GM12872 (cell line): Measurements from ENCODE around the gene ROM1.

Experiments
- TF ChIP-seq, protein P1 (sequence below): IDR thresholded peaks from 3 replicates; pipeline ENCODE4 v1.5.1; 2011; ENCODE audit warnings: low read depth, mild to moderate bottlenecking, low read length, moderate library complexity; ENCODE audit not compliant: insufficient read depth

Gene ROM1

DNA sequence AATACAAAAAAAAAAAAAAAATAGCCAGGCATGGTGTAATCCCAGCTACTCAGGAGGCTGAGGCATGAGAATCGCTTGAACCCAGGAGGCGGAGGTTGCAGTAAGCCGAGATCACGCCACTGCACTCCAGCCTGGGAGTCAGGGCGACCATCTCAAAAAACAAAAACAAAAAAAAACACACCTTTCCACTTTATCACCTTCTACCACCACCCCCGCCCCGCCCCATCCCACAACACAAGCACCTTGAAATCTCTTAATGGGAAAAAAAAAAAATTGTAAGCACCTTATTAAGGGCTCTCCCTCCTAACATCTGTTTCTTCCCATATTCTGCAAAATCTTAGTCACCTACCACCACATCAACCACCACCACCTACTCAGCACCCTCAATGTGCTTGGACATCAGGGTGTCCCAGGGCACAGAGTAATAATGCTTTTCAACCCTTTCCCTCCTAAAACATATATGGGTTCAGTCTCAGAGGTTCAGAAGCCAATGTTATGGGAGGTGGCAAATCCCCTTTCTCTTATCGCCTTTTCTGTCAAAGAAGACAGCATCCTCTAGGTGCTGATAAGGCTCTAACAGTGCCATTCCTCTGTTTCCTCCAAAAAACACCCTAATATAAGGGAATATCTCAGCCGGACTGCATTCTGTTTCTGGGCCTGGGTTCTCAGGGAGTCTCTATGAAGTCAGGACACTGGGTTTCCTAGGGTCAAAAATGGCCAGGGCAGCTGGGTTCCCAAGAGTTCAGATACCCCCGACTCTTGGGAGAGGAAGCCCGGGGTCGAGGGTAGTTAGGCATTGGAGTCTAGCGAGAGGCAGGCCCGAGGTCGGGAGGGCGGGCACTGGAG, 39.3 kb downstream of the ROM1 start:
- TF ChIP-seq, protein P1, sequence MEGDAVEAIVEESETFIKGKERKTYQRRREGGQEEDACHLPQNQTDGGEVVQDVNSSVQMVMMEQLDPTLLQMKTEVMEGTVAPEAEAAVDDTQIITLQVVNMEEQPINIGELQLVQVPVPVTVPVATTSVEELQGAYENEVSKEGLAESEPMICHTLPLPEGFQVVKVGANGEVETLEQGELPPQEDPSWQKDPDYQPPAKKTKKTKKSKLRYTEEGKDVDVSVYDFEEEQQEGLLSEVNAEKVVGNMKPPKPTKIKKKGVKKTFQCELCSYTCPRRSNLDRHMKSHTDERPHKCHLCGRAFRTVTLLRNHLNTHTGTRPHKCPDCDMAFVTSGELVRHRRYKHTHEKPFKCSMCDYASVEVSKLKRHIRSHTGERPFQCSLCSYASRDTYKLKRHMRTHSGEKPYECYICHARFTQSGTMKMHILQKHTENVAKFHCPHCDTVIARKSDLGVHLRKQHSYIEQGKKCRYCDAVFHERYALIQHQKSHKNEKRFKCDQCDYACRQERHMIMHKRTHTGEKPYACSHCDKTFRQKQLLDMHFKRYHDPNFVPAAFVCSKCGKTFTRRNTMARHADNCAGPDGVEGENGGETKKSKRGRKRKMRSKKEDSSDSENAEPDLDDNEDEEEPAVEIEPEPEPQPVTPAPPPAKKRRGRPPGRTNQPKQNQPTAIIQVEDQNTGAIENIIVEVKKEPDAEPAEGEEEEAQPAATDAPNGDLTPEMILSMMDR, result no peak

DNA sequence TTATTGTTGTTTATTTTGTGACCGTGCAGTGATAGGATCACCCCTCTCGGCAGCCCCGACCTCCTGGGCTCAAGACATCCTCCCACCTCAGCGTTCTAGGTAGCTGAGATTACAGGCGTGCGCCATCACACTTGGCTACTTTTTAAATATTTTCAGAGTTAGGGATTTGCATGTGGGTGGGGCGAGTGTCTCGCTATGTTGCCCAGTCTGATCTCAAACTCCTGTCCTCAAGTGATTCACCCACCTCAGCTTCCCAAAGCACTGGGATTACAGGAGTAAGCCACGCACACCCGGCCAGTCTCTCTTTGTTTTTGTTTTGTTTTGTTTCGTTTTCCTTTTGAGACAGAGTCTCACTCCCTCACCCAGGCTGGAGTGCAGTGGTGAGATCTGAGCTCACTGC, 41.2 kb downstream of the ROM1 start:
- TF ChIP-seq, protein P1, result no peak

DNA sequence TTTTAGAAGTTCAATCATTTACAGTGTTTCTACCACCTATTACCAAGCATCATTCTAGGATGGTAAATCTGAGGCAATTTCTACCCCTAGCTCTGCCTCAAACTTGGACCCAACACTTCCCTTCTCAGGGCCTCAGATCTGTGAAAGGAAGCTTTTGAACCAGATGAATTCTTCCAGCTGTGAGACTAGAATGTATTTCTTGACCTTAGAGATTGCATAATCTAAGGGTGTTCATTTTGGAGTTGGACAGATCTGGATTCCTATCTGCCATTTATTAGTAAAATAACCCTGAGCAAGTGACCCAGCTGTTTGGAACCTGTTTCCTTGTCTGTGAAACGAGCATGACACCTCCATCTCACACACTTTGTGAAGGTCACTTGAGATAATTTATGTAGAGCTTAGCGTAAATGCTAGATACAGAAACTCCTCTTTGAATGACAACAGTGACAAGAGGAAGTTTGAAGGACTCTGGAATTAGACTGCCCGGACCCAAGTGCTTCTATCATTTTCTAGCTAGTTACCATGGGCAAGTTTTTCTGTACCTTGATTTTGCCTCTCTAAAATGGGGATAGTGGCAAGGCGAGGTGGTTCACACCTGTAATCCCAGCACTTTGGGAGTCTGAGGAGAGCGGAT, 43.9 kb downstream of the ROM1 start:
- TF ChIP-seq, protein P1, result no peak

DNA sequence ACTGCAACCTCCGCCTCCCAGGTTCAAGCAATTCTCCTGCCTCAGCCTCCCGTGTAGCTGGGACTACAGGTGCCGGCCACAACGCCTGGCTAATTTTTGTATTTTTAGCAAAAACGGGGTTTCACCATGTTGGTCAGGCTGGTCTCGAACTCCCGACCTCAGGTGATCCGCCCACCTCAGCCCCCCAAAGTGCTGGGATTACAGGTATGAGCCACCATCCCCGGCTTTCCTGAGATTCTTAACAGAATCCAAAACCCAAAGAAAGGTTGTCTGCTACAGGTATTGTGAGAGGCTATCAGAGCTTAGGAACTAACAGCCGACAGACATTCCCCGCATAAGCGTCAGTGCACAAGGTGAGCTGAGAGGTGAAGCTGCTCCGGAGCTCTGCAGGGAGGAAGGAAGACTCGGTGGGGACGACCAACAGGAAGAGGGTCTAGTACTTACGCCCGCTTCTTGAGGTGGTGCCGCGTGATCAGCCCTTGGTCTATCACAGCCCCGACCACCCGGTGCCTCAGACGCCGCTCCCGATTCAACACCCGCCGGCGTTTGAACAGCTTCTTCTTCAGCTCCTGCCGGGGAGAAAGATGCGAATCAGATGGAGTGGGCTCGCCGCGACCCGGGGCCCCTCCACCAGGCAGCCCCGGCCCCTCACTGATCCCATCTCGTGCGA, 51.5 kb downstream of the ROM1 start:
- TF ChIP-seq, protein P1, result no peak
